Vagina (tissue), 2 donors: ENCODE data around the gene BPI. TPM values are rescaled to one million over a fixed set of nuclear protein-coding genes. Genes with fewer than 3 reads are reported as not detected.

Experiments
- DNase-seq, 2 donors: peaks; one replicate each; pipeline ENCODE4 v3.0.0-alpha.2; 2017; ENCODE audit errors: extremely low spot score in 2 of 2
- H3K27ac ChIP-seq: fragments of 200-600 bp; sonication (generic); one replicate; pipeline ENCODE4 v1.5.1; 2019
- H3K27me3 ChIP-seq: fragments of 200-600 bp; sonication (generic); one replicate; pipeline ENCODE4 v1.5.1; 2019
- H3K36me3 ChIP-seq, 2 donors: fragments of 200-600 bp; sonication (generic); one replicate each; pipeline ENCODE4 v1.5.1; 2017 to 2019
- H3K4me1 ChIP-seq: fragments of 200-600 bp; sonication (generic); one replicate; pipeline ENCODE4 v1.5.1; 2019
- H3K4me3 ChIP-seq, 2 donors: fragments of 200-600 bp; sonication (generic); 1 replicate in 1 of 2; 2 replicates in 1 of 2; pipeline ENCODE4 v1.5.1; 2016 to 2019
- H3K9me3 ChIP-seq: fragments of 200-600 bp; sonication (generic); one replicate; pipeline ENCODE4 v1.5.1; 2019
- CTCF ChIP-seq, 3 experiments: fragments of 450-650 bp in 2 of 3; fragments of 200-600 bp in 1 of 3; sonication (generic) in 1 of 3; IDR thresholded peaks; one replicate each; pipeline ENCODE4 v1.5.1; 2017 to 2019; ENCODE audit warnings: antibody characterized with exemption in 3 of 3, mild to moderate bottlenecking in 2 of 3, moderate library complexity in 2 of 3
- POLR2A ChIP-seq, 2 donors: fragments of 450-650 bp; IDR thresholded peaks; one replicate each; pipeline ENCODE4 v1.6.1; 2017; ENCODE audit warnings: antibody characterized with exemption in 2 of 2, mild to moderate bottlenecking in 2 of 2, moderate library complexity in 2 of 2
- POLR2AphosphoS5 ChIP-seq, 2 donors: sonication (generic); formaldehyde crosslinking; IDR thresholded peaks; one replicate each; pipeline ENCODE4 v1.9.0; 2017; ENCODE audit warnings: antibody characterized with exemption in 2 of 2, mild to moderate bottlenecking in 2 of 2, low read depth in 1 of 2; ENCODE audit not compliant: insufficient read depth in 1 of 2
- intact Hi-C: fragments of 100-400 bp; cut with DNase I; formaldehyde crosslinking; loops from one replicate; pipeline ENCODE4 v1.15.1; 2023
- total RNA-seq: library from RNA; depleted of rRNA; stranded (reverse); fragments of >200 nt; gene quantifications from one replicate; pipeline ENCODE4 v1.2.3, GENCODE V29; 2016

The BPI gene
- total RNA-seq, 1 donor from 2014 or later: not detected

GRCh38 chr20:38302786-38303185, 1.2 kb upstream of the BPI start:
- no peak overlapping the region for H3K27ac ChIP-seq
- H3K9me3 ChIP-seq: no peaks in the 10 kb centered on the region
- no peak overlapping the region for H3K4me3 ChIP-seq
- H3K27me3 ChIP-seq: no peaks in the 10 kb centered on the region
- no peak for DNase-seq
- no peak for TF ChIP-seq POLR2AphosphoS5 (IDR thresholded peaks at IDR 0.05; ENCODE audit: insufficient read depth in 1 of 2, low read depth in 1 of 2)
- H3K36me3 ChIP-seq: no peaks in the 10 kb centered on the region
- intact Hi-C loops: no loop called here
- peaks cover 25% of the 10 kb centered on the region for H3K4me1 ChIP-seq

GRCh38 chr20:38304845-38305447, 990 bp downstream of the BPI start:
- DNase-seq: no peak
- Histone ChIP-seq H3K27me3 (no peaks in the 10 kb centered on the region), H3K4me1 (peaks cover 5% of the 10 kb centered on the region), H3K9me3 (no peaks in the 10 kb centered on the region), H3K27ac (no peak overlapping the region), H3K4me3 (no peak overlapping the region), H3K36me3 (no peaks in the 10 kb centered on the region)
- intact Hi-C loops: no loop called here
- no peak for TF ChIP-seq CTCF (IDR thresholded peaks at IDR 0.05)
- no peak for TF ChIP-seq POLR2AphosphoS5 (IDR thresholded peaks at IDR 0.05; ENCODE audit: insufficient read depth in 1 of 2, low read depth in 1 of 2)
- TF ChIP-seq POLR2A (IDR thresholded peaks at IDR 0.05): no peak

- H3K4me1 ChIP-seq: no peaks in the 10 kb centered on the region
- TF ChIP-seq CTCF (IDR thresholded peaks at IDR 0.05) (no peak), POLR2A (IDR thresholded peaks at IDR 0.05) (no peak), POLR2AphosphoS5 (IDR thresholded peaks at IDR 0.05; ENCODE audit: insufficient read depth in 1 of 2, low read depth in 1 of 2) (no peak)
- no peak overlapping the region for H3K27ac ChIP-seq
- H3K36me3 ChIP-seq: no peaks in the 10 kb centered on the region
- intact Hi-C loops: no loop called here
- no peaks in the 10 kb centered on the region for H3K9me3 ChIP-seq
- no peak overlapping the region for H3K4me3 ChIP-seq
- DNase-seq: no peak
- no peaks in the 10 kb centered on the region for H3K27me3 ChIP-seq
Observed at GRCh38 chr20:38305541-38305940, 1.6 kb downstream of the BPI start.

GRCh38 chr20:38306379-38306778, 2.4 kb downstream of the BPI start:
- no peak for DNase-seq
- Histone ChIP-seq H3K4me1 (no peaks in the 10 kb centered on the region), H3K36me3 (no peaks in the 10 kb centered on the region), H3K27ac (no peak overlapping the region), H3K9me3 (no peaks in the 10 kb centered on the region), H3K4me3 (no peak overlapping the region), H3K27me3 (no peaks in the 10 kb centered on the region)
- TF ChIP-seq CTCF (IDR thresholded peaks at IDR 0.05) (no peak), POLR2A (IDR thresholded peaks at IDR 0.05) (no peak), POLR2AphosphoS5 (IDR thresholded peaks at IDR 0.05; ENCODE audit: insufficient read depth in 1 of 2, low read depth in 1 of 2) (no peak)
- intact Hi-C loops: no loop called here

- H3K9me3 ChIP-seq: no peaks in the 10 kb centered on the region
- no peaks in the 10 kb centered on the region for H3K27me3 ChIP-seq
- no peak for DNase-seq
- H3K27ac ChIP-seq: no peak overlapping the region
- TF ChIP-seq POLR2A (IDR thresholded peaks at IDR 0.05) (no peak), CTCF (IDR thresholded peaks at IDR 0.05) (no peak), POLR2AphosphoS5 (IDR thresholded peaks at IDR 0.05; ENCODE audit: insufficient read depth in 1 of 2, low read depth in 1 of 2) (no peak)
- H3K4me1 ChIP-seq: no peaks in the 10 kb centered on the region
- H3K36me3 ChIP-seq: no peaks in the 10 kb centered on the region
- H3K4me3 ChIP-seq: no peak overlapping the region
- intact Hi-C loops: no loop called here
Observed at GRCh38 chr20:38307371-38308046, 3.6 kb downstream of the BPI start.
